ENCODE measurements around the gene ICOSLG. TPM values are rescaled to one million over a fixed set of nuclear protein-coding genes. Genes with fewer than 3 reads are reported as not detected.
"Not testable (repeated sequence)": the region's sequence is repeated elsewhere in the genome, so short reads cannot be mapped to it uniquely, and the experiment has no call there.

Gene ICOSLG
- total and polyA plus RNA-seq, 2 of the 13 experiments (the other 11 are each of a cell fraction or from before 2014, with no cell fraction given): 0.51 to 1.3 TPM

DNA sequence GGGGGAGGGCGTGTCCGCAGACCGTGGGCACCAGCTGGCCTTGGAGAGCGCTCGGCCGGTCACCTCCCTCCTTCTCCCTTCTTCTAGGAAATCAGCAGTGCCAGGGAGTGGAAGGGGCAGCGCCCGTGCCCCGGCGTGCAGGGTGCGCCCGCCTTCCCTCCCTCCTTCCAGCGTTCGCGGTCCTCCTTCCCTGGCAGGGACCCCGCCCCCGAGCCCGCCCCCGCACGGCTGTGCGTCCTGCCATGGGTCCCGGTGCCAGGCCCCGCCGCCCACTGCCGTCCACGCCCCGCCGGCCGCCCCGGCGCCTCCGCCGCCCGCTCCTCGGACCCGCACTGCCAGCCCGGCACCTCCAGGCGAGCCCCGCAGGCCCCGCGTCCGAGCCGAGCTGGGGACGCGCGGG lies 390 bp downstream of the ICOSLG start:
- no CpG with 5 or more reads among the region's 46 CpGs for WGBS (ENCODE audit: low lambda C conversion rate)
- BruUV-seq (replicated peaks); ATAC-seq; H3K36me3 ChIP-seq (replicated peaks in 1 of 2; ENCODE audit: control insufficient read depth in 1 of 2, insufficient read depth in 2 of 2, low read length in 2 of 2); H3K4me3 ChIP-seq (replicated peaks in 1 of 3; ENCODE audit: insufficient read depth in 1 of 3, low read depth in 2 of 3, low read length in 3 of 3); POLR2A ChIA-PET; H2AFZ ChIP-seq (ENCODE audit: low read length); H3K9ac ChIP-seq (ENCODE audit: insufficient read depth, low read depth, low read length); intact Hi-C loops (cut with micrococcal nuclease; ENCODE audit: unreplicated experiment); DNase-seq (ENCODE audit: low spot score); H3K79me2 ChIP-seq (ENCODE audit: insufficient read depth, low read length); H3K27me3 ChIP-seq (ENCODE audit: control insufficient read depth in 1 of 2, insufficient read depth in 2 of 2, low read length in 2 of 2); H3K4me1 ChIP-seq (ENCODE audit: insufficient read depth, low read length); CTCF ChIA-PET (ENCODE audit: low intra/inter-chr PET ratio, low total read pairs); H3K27ac ChIP-seq (ENCODE audit: extremely low read length, insufficient read depth, low read length); H3K4me2 ChIP-seq (ENCODE audit: low read depth, low read length); in situ Hi-C loops (cut with HindIII; ENCODE audit: extremely low pct_ligation_motif_present, low pct_unique_long_range_greater_than_20kb); H4K20me1 ChIP-seq (ENCODE audit: insufficient read depth, low read length); H3K9me3 ChIP-seq (ENCODE audit: low read length); FAIRE-seq: not testable (repeated sequence)

GRCh38 chr21:44229561-44229960 lies 11.2 kb downstream of the ICOSLG start:
- H4K20me1 ChIP-seq (ENCODE audit: insufficient read depth, low read length); H3K79me2 ChIP-seq (ENCODE audit: insufficient read depth, low read length); intact Hi-C loops (cut with micrococcal nuclease; ENCODE audit: unreplicated experiment); H3K4me1 ChIP-seq (ENCODE audit: insufficient read depth, low read length); H3K27me3 ChIP-seq (ENCODE audit: control insufficient read depth in 1 of 2, insufficient read depth in 2 of 2, low read length in 2 of 2); H3K4me3 ChIP-seq (replicated peaks in 1 of 3; ENCODE audit: insufficient read depth in 1 of 3, low read depth in 2 of 3, low read length in 3 of 3); H2AFZ ChIP-seq (ENCODE audit: low read length); H3K9me3 ChIP-seq (ENCODE audit: low read length); BruUV-seq (replicated peaks); DNase-seq (ENCODE audit: low spot score); H3K4me2 ChIP-seq (ENCODE audit: low read depth, low read length); H3K9ac ChIP-seq (ENCODE audit: insufficient read depth, low read depth, low read length); CTCF ChIA-PET (ENCODE audit: low intra/inter-chr PET ratio, low total read pairs); FAIRE-seq; ATAC-seq; in situ Hi-C loops (cut with HindIII; ENCODE audit: extremely low pct_ligation_motif_present, low pct_unique_long_range_greater_than_20kb); H3K36me3 ChIP-seq (replicated peaks in 1 of 2; ENCODE audit: control insufficient read depth in 1 of 2, insufficient read depth in 2 of 2, low read length in 2 of 2); POLR2A ChIA-PET; H3K27ac ChIP-seq (ENCODE audit: extremely low read length, insufficient read depth, low read length): not testable (repeated sequence)
- no CpG with 5 or more reads among the region's 22 CpGs for WGBS (ENCODE audit: low lambda C conversion rate)

DNA sequence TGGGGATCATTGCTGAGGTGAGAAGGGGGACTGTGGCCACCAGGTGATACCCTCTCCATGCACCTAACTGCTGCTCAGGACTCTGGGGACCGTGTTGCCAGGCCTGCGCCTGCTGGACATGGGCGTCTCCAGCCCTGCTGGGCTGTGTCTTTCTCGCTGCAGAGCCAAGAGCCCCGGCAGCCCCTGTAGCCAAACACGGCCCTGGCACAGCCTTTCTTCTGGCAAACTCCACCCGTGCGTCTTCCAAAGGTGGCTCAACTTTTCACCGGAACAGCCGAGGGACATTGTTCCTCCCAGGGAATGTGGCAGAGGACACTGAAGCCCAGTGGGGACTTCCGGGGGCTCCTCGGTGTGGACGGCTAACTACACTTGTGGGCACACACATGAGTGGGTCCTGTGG lies 12.6 kb downstream of the ICOSLG start:
- intact Hi-C loops (cut with micrococcal nuclease; ENCODE audit: unreplicated experiment); BruUV-seq (replicated peaks); in situ Hi-C loops (cut with HindIII; ENCODE audit: extremely low pct_ligation_motif_present, low pct_unique_long_range_greater_than_20kb); CTCF ChIA-PET (ENCODE audit: low intra/inter-chr PET ratio, low total read pairs); H3K4me2 ChIP-seq (ENCODE audit: low read depth, low read length); H3K9ac ChIP-seq (ENCODE audit: insufficient read depth, low read depth, low read length); H3K36me3 ChIP-seq (replicated peaks in 1 of 2; ENCODE audit: control insufficient read depth in 1 of 2, insufficient read depth in 2 of 2, low read length in 2 of 2); H3K4me1 ChIP-seq (ENCODE audit: insufficient read depth, low read length); H2AFZ ChIP-seq (ENCODE audit: low read length); ATAC-seq; DNase-seq (ENCODE audit: low spot score); H3K9me3 ChIP-seq (ENCODE audit: low read length); POLR2A ChIA-PET; H3K4me3 ChIP-seq (replicated peaks in 1 of 3; ENCODE audit: insufficient read depth in 1 of 3, low read depth in 2 of 3, low read length in 3 of 3); H4K20me1 ChIP-seq (ENCODE audit: insufficient read depth, low read length); H3K27me3 ChIP-seq (ENCODE audit: control insufficient read depth in 1 of 2, insufficient read depth in 2 of 2, low read length in 2 of 2); FAIRE-seq; H3K27ac ChIP-seq (ENCODE audit: extremely low read length, insufficient read depth, low read length); H3K79me2 ChIP-seq (ENCODE audit: insufficient read depth, low read length): not testable (repeated sequence)
- WGBS (ENCODE audit: low lambda C conversion rate): no CpG with 5 or more reads among the region's 13 CpGs

DNA sequence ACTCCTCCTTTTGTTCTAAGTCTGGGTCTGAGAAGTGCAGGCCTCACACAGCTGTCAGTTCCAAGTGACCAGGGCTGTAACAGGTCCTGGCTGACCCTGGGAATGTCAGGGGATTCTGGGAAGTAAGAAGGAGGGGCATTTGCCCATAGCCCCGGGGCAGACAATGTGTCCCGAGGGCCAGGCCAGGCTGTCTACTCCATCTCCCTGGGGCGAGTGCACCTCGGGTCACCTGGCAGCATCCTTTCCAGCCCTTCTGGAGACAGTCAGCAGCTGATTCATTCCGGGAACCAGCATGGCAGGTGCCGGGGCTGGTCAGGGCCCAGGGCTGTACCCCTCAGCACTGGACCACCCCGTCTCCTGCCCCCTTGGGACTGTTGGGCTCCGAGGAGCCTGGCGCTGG lies 13.1 kb downstream of the ICOSLG start:
- in situ Hi-C loops (cut with HindIII; ENCODE audit: extremely low pct_ligation_motif_present, low pct_unique_long_range_greater_than_20kb); CTCF ChIA-PET (ENCODE audit: low intra/inter-chr PET ratio, low total read pairs); H2AFZ ChIP-seq (ENCODE audit: low read length); H3K79me2 ChIP-seq (ENCODE audit: insufficient read depth, low read length); H3K9ac ChIP-seq (ENCODE audit: insufficient read depth, low read depth, low read length); H3K4me3 ChIP-seq (replicated peaks in 1 of 3; ENCODE audit: insufficient read depth in 1 of 3, low read depth in 2 of 3, low read length in 3 of 3); H3K9me3 ChIP-seq (ENCODE audit: low read length); H3K27me3 ChIP-seq (ENCODE audit: control insufficient read depth in 1 of 2, insufficient read depth in 2 of 2, low read length in 2 of 2); H4K20me1 ChIP-seq (ENCODE audit: insufficient read depth, low read length); BruUV-seq (replicated peaks); FAIRE-seq; H3K4me2 ChIP-seq (ENCODE audit: low read depth, low read length); intact Hi-C loops (cut with micrococcal nuclease; ENCODE audit: unreplicated experiment); H3K27ac ChIP-seq (ENCODE audit: extremely low read length, insufficient read depth, low read length); H3K4me1 ChIP-seq (ENCODE audit: insufficient read depth, low read length); DNase-seq (ENCODE audit: low spot score); ATAC-seq; H3K36me3 ChIP-seq (replicated peaks in 1 of 2; ENCODE audit: control insufficient read depth in 1 of 2, insufficient read depth in 2 of 2, low read length in 2 of 2); POLR2A ChIA-PET: not testable (repeated sequence)
- WGBS (ENCODE audit: low lambda C conversion rate): no CpG with 5 or more reads among the region's 9 CpGs
